Neural cell (in vitro differentiated cells): Measurements from ENCODE around the gene DYNC2H1.

Experiments used
- EP300 ChIP-seq: fragments of 450-650 bp; conservative IDR thresholded peaks from 2 replicates; pipeline ENCODE4 v1.6.1; 2014; ENCODE audit warnings: antibody characterized with exemption, mild to moderate bottlenecking, moderate library complexity; ENCODE audit not compliant: poor library complexity, severe bottlenecking
- EZH2 ChIP-seq: fragments of 200-600, 300-800 bp; shearing (Covaris generic), sonication (generic); IDR thresholded peaks from 2 replicates; pipeline ENCODE4 v1.6.1; 2014; ENCODE audit warnings: antibody characterized with exemption, low read length, borderline replicate concordance, mild to moderate bottlenecking; ENCODE audit not compliant: insufficient read depth, poor library complexity, severe bottlenecking
- TAF1 ChIP-seq: IDR thresholded peaks from 2 replicates; pipeline ENCODE4 v1.6.1; 2012; ENCODE audit warnings: low read depth
- TF ChIP-seq, protein P1 (sequence below): fragments of 450-650 bp; IDR thresholded peaks from 2 replicates; pipeline ENCODE4 v1.5.1; 2014; ENCODE audit warnings: antibody characterized with exemption, mild to moderate bottlenecking, moderate library complexity; ENCODE audit not compliant: poor library complexity, severe bottlenecking

DNA sequence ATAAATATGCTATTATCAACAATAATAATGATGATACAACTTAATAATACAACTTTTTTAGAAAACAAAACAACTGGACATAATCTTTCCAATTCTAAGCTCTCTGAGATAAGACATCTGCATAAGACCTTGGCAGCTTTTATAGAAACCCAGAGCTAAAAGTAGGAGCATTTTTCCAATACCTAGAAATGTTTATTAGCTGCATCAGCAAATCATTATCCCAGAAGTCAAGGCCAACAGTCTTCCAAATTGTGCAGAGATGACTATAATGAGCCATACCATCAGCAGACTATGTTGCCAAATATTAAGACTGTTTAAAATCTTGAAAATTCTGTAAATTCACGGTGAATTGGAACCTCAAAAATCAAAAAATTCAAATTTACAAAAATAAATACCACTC, 47.6 kb upstream of the DYNC2H1 start:
- TF ChIP-seq, protein P1, sequence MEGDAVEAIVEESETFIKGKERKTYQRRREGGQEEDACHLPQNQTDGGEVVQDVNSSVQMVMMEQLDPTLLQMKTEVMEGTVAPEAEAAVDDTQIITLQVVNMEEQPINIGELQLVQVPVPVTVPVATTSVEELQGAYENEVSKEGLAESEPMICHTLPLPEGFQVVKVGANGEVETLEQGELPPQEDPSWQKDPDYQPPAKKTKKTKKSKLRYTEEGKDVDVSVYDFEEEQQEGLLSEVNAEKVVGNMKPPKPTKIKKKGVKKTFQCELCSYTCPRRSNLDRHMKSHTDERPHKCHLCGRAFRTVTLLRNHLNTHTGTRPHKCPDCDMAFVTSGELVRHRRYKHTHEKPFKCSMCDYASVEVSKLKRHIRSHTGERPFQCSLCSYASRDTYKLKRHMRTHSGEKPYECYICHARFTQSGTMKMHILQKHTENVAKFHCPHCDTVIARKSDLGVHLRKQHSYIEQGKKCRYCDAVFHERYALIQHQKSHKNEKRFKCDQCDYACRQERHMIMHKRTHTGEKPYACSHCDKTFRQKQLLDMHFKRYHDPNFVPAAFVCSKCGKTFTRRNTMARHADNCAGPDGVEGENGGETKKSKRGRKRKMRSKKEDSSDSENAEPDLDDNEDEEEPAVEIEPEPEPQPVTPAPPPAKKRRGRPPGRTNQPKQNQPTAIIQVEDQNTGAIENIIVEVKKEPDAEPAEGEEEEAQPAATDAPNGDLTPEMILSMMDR = no peak
- TF ChIP-seq EZH2 (no peak), EP300 (no peak), TAF1 (no peak)
